Psoas muscle (tissue), 8 donors: ENCODE results near the gene SLC22A7. TPM values are rescaled to one million over a fixed set of nuclear protein-coding genes. Genes with fewer than 3 reads are reported as not detected.
A peak's percentile ranks its signal among the peaks of the same experiment; 100 is the strongest.

Source experiments
- ATAC-seq, 4 donors: fragments of 200-7000 bp; cut with Tn5 transposase; one replicate each; pipeline ENCODE4 v1.9.1; 2020; ENCODE audit warnings: moderate library complexity in 3 of 4, mild to moderate bottlenecking in 2 of 4
- DNase-seq, 2 donors: peaks; one replicate each; pipeline ENCODE4 v3.0.0-alpha.2; 2020
- H3K27ac ChIP-seq: fragments of 200-600 bp; one replicate; pipeline ENCODE4 v1.8.0; 2022
- H3K27me3 ChIP-seq, 3 donors: fragments of 200-600 bp in 1 of 3; one replicate each; pipeline versions ENCODE4 v1.6.1 to v1.8.0; 2013 to 2022; ENCODE audit warnings: low read length in 2 of 3, mild to moderate bottlenecking in 2 of 3, moderate library complexity in 1 of 3; ENCODE audit not compliant: insufficient read depth in 3 of 3
- H3K36me3 ChIP-seq, 2 donors: fragments of 200-600 bp in 1 of 2; one replicate each; pipeline versions ENCODE4 v1.6.1 to v1.8.0; 2013 to 2022; ENCODE audit warnings: low read depth in 1 of 2, mild to moderate bottlenecking in 1 of 2, moderate library complexity in 1 of 2; ENCODE audit not compliant: insufficient read depth in 1 of 2
- H3K4me1 ChIP-seq: fragments of 200-600 bp; one replicate; pipeline ENCODE4 v1.8.0; 2022
- H3K4me3 ChIP-seq: fragments of 200-600 bp; one replicate; pipeline ENCODE4 v1.8.0; 2022; ENCODE audit warnings: mild to moderate bottlenecking
- H3K9me3 ChIP-seq: fragments of 200-600 bp; one replicate; pipeline ENCODE4 v1.8.0; 2022
- WGBS, 3 donors: extraction: QIAGEN DNeasy Blood & Tissue Kit; methylation state at CpG; one replicate each; pipeline versions ENCODE4 v1.1.6 to v1.1.7; 2013; 5-methylcytosine and 5-hydroxymethylcytosine counted together
- intact Hi-C, 2 donors: fragments of 100-400 bp; cut with DNase I; formaldehyde crosslinking; loops; one replicate each; pipeline versions ENCODE4 v1.11.0 to v1.14.2; 2022
- polyA plus RNA-seq, 3 donors: library from polyadenylated mRNA; stranded (reverse); fragments of 200-250 nt; gene quantifications; one replicate each; pipeline ENCODE4 v1.2.3, GENCODE V29; 2013
- total RNA-seq, 4 donors: library from RNA; stranded (reverse); fragmentation: NEBNext Ultra II Directional in 2 of 4; extraction: Animal tissue kit (Norgen Biotek cat#: 25700) in 2 of 4; gene quantifications; one replicate each; pipeline versions ENCODE4 v1.2.1 to v1.2.4, GENCODE V29; 2021 to 2023
- TF ChIP-seq, protein P1 (sequence below): fragments of 200-600 bp; IDR thresholded peaks from one replicate; pipeline ENCODE4 v1.8.0; 2022; ENCODE audit warnings: antibody characterized with exemption
- donor health status: healthy with polysubstance abuse.
- donor health status: DM: no; HTN: no; CAD: no; lungs with moderate emphysema.
- donor health status: Bipolar disorder and iron deficiency.
- donor health status: healthy.
- donor health status: DM: yes; HTN: yes; CAD: no.
- donor health status: DM: no; HTN: no; CAD: no.
- donor health status: DM: no; HTN: no; CAD: no.
- donor health status: DM: yes; HTN: yes; CAD: no.

SLC22A7 gene
- total and polyA plus RNA-seq, 7 donors, result not detected

DNA sequence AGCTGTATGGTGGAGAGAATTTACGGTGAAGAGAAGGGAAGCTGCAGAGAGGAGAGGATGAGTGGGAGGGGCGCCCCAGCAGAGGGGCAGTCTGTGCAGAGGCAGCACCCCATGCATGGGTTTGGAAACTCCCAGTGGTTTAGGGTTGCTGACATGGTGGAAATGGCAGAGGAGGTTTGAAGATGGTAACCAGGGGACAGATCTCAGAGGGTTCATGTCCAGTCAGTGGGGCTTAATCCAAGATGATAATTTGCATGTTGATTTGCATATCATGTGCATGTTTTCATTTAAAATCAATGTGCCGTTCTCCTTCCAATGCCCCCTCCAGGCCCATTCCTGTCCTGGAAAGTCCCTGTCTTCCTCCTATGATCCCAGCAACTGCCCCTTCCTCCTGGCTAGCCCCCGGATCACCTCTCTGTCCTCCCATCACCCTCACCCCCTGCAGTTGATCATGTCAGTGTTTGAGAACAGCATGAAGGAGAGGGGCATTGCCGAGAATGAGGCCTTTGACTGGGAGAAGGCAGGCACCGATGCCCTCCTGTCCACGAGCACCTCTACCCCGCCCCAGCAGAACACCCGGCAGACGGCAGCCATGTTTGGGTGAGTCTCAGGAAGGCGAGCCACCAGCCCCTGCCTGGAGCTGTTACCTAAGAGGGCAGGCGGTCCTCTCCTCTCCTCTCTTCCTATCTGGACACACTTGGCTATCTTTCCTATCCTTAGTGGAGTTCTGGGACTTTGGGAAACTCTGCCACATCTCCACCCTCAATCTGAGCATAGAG, 40.5 kb upstream of the SLC22A7 start:
- H3K36me3 ChIP-seq, result no peaks in the 10 kb centered on the region
- TF ChIP-seq, protein P1, sequence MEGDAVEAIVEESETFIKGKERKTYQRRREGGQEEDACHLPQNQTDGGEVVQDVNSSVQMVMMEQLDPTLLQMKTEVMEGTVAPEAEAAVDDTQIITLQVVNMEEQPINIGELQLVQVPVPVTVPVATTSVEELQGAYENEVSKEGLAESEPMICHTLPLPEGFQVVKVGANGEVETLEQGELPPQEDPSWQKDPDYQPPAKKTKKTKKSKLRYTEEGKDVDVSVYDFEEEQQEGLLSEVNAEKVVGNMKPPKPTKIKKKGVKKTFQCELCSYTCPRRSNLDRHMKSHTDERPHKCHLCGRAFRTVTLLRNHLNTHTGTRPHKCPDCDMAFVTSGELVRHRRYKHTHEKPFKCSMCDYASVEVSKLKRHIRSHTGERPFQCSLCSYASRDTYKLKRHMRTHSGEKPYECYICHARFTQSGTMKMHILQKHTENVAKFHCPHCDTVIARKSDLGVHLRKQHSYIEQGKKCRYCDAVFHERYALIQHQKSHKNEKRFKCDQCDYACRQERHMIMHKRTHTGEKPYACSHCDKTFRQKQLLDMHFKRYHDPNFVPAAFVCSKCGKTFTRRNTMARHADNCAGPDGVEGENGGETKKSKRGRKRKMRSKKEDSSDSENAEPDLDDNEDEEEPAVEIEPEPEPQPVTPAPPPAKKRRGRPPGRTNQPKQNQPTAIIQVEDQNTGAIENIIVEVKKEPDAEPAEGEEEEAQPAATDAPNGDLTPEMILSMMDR, result no peak
- no peak for ATAC-seq
- H3K27ac ChIP-seq, result no peak overlapping the region
- WGBS, 3 donors, result 75 to 80% (median 79%) methylated on average over 11 to 12 of the region's 12 CpGs
- no peaks in the 10 kb centered on the region for H3K9me3 ChIP-seq
- intact Hi-C loops, result no loop called here
- H3K4me1 ChIP-seq, result no peaks in the 10 kb centered on the region
- no peak overlapping the region for H3K4me3 ChIP-seq
- H3K27me3 ChIP-seq, result peaks cover 0 to 7% (median 4%) of the 10 kb centered on the region in 3 donors
- peak in 1 of 2 donors; percentile 32 for DNase-seq

DNA sequence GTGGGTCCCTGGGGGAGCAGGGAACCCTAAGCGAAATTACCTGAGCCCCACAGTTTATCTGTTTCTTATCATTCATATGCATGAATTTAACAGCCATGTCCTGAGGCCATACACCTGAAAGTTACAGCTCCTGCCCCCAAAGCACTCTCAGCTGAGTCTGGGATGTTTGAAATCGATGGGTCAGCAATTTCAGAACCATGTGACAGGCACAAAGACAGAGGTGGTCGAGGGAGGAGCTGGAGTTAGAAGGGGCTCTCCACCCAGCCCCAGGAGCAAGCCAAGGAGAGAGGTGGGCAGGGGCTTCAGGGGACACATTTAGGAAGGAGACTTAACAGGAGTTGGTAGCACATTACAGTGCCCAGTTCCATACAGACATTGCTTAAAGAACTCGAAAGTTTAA, 39.9 kb upstream of the SLC22A7 start:
- TF ChIP-seq, protein P1, result no peak
- H3K4me1 ChIP-seq, result no peaks in the 10 kb centered on the region
- H3K4me3 ChIP-seq, result no peak overlapping the region
- no peak for DNase-seq
- no peak overlapping the region for H3K27ac ChIP-seq
- H3K9me3 ChIP-seq, result no peaks in the 10 kb centered on the region
- peaks cover 0 to 1% (median 0%) of the 10 kb centered on the region in 3 donors for H3K27me3 ChIP-seq
- no peaks in the 10 kb centered on the region for H3K36me3 ChIP-seq
- no peak for ATAC-seq
- WGBS, 3 donors, result 66 to 77% (median 71%) methylated on average over 4 of the region's 4 CpGs
- intact Hi-C loops, result no loop called here

GRCh38 chr6:43258807-43259686, 39.0 kb upstream of the SLC22A7 start:
- 86 to 91% (median 87%) methylated on average over 30 of the region's 30 CpGs for WGBS, 3 donors
- peak in 1 of 2 donors; percentile 22 for DNase-seq

DNA sequence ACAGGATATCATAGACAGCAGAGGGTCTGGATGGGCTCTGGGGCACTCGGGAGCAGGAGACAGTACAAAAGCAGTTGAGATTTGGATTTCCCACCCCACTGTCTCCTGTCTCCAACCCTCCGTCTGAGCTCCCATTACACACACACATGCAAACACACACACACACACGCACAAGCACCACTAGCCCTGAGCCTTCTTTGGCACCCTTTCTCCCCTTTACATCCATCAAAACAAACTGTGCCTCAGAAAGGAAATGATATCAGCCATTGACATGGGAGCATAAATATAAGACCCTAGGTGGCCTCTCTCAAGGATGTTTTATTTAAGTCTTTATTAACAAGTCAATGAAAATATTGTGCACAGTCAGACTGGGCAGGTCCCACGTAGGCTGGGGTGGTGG, 37.3 kb upstream of the SLC22A7 start:
- no peaks in the 10 kb centered on the region for H3K36me3 ChIP-seq
- whole genome bisulfite sequencing, 3 donors, result 72 to 80% (median 77%) methylated on average over 4 of the region's 4 CpGs
- no peaks in the 10 kb centered on the region for H3K9me3 ChIP-seq
- DNase-seq (no peak), ATAC-seq (no peak)
- no peak overlapping the region for H3K27ac ChIP-seq
- intact Hi-C loops, result no loop called here
- no peaks in the 10 kb centered on the region for H3K4me1 ChIP-seq
- no peaks in the 10 kb centered on the region for H3K27me3 ChIP-seq
- TF ChIP-seq, protein P1, result no peak
- H3K4me3 ChIP-seq, result no peak overlapping the region

More at GRCh38 chr6:43258807-43259686, 39.0 kb upstream of the SLC22A7 start:
- intact Hi-C loops, result no loop called here
- Histone ChIP-seq H3K27me3 (no peaks in the 10 kb centered on the region), H3K27ac (no peak overlapping the region), H3K4me1 (no peaks in the 10 kb centered on the region), H3K9me3 (no peaks in the 10 kb centered on the region), H3K36me3 (no peaks in the 10 kb centered on the region), H3K4me3 (no peak overlapping the region)
- ATAC-seq, result no peak
- TF ChIP-seq, protein P1, result no peak
